SK-N-MC (cell line): ENCODE results near the gene ATXN2.
"Not testable (repeated sequence)": the region's sequence is repeated elsewhere in the genome, so short reads cannot be mapped to it uniquely, and the experiment has no call there.

Experiments
- EZH2 ChIP-seq: fragments of 200-600 bp; sonication (generic); IDR thresholded peaks from one replicate; pipeline ENCODE4 v1.6.1; 2017; ENCODE audit warnings: antibody characterized with exemption
- FOXP2 ChIP-seq: optimal IDR thresholded peaks from 2 replicates; pipeline ENCODE3; 2011; ENCODE audit warnings: mild to moderate bottlenecking, moderate library complexity; ENCODE audit not compliant: insufficient read depth; ENCODE audit errors: extremely low read length, control extremely low read depth
- POLR2AphosphoS5 ChIP-seq: IDR thresholded peaks from 2 replicates; pipeline ENCODE4 v1.6.1; 2012; ENCODE audit warnings: mild to moderate bottlenecking, low read depth, low read length, borderline replicate concordance

GRCh38 chr12:111555313-111555712 lies 43.8 kb downstream of the ATXN2 start:
- not testable (repeated sequence) for TF ChIP-seq EZH2, POLR2AphosphoS5, FOXP2
